Epithelial cell of proximal tubule (primary cell): ENCODE results near the gene CARD11. TPM values are rescaled to one million over a fixed set of nuclear protein-coding genes. Genes with fewer than 3 reads are reported as not detected.

Source experiments
- DNase-seq: peaks from one replicate; pipeline ENCODE4 v3.0.0-alpha.2; 2011; ENCODE audit warnings: low read depth
- H3K4me3 ChIP-seq: 2 replicates; pipeline ENCODE4 v1.5.1; 2011; ENCODE audit warnings: low read depth, mild to moderate bottlenecking, low read length
- CTCF ChIP-seq: conservative IDR thresholded peaks from 2 replicates; pipeline ENCODE4 v1.5.1; 2012; ENCODE audit warnings: low read depth, mild to moderate bottlenecking, low read length
- total RNA-seq: library from RNA; depleted of rRNA; stranded (reverse); fragments of >200 nt; gene quantifications from 2 replicates; pipeline ENCODE4 v1.2.3, GENCODE V29; 2015

The CARD11 gene
- total RNA-seq, 1 donor from 2014 or later, result 18.7 TPM

DNA sequence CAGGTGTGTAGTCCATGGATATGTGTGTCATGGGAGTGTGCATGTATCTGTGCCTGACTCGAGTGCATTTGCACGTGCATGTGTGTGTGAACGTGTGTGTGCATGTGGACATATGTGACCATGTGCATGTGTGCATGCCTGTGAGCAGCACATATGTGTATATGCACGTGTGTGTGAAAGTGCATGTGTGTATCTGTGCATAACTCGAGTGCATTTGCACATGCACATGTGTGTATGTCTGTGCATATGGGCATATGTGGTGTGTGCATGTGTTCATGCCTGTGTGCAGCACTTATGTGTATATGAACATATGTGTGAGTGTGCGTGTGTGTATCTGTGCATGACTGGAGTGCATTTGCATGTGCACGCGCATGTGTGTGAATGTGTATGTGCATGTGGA is 164.3 kb downstream of the CARD11 start:
- no peak overlapping the region for H3K4me3 ChIP-seq
- DNase-seq, result no peak
- TF ChIP-seq CTCF, result no peak

- no peak for DNase-seq
- no peak for TF ChIP-seq CTCF
These were observed 165.4 kb downstream of the CARD11 start for GRCh38 chr7:2878306-2878705.

DNA sequence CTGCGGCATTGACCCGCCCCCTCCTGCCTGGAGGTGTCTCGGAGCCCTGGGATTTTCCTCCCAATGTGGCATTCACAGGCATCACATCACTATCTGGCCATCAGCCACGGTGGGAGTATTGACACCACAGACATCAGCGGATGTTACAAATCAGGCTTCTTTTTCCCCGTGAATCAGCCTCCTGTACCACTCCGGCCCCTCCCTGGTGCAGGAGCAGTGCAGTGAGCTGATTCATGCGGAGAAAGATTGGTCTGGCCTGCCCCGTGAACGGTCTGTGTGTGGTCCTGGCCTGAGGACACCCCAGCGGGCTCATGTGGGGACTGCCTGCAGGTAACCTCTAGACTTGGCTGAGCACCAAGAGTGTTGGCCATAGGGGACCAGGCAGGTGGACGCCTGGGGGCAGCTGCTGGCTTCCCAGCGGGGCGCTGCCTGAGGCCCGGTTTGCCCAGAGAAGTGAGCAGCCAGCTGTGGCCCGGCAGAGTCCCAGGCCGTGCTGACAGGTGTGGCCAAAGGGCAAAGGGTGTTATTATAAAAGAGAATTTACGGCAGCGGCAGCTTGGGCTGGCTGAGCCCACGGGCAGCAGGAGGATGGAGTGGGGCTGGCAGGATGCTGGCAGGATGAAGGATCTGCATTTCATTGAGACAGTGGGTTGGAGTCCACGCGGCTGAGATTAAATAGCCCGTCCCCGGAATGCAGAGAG is 167.5 kb downstream of the CARD11 start:
- TF ChIP-seq CTCF, result no peak
- DNase-seq, result no peak
- H3K4me3 ChIP-seq, result no peak overlapping the region

More at GRCh38 chr7:2878306-2878705, 165.4 kb downstream of the CARD11 start:
- no peak overlapping the region for H3K4me3 ChIP-seq

DNA sequence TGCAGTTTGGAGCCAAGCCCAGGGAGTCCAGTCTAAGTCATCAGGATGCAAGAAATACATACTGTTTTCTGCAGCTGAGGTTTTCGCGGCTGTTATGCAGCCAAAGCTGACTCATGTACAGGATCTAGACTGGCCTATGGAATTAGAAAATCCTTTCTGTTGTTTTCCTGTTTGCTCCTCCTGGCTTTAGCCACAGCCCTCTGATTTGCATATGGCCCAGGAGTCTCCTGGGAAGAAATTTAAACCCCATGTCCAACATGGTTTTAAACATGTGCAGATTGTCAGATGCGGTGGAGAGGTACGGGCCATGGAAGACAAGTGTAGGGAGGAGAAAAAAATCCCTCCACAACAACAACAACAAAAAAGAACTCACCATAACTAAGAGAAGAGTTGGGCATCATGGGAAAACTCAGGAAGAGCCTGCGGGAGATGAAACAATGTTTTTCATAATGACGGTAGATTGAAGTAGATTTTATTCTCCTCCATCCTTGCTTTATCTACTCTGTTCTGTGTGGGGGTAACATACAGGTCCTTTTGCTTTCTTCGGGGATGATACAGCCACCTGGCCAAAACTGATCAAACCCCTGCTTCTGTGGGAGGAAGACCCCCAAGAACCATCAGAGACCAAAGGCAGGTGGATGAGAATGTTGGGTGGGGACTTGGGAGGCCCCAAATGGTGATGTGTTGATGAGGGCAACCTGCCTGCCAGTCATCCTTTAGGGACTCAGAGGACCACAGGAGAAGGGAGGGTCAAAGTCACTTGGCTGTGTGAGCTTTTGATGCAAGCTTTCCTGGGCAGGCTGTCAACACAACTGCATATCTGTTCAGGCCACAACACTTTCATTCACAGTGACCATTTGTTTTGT is 169.7 kb downstream of the CARD11 start:
- no peak for TF ChIP-seq CTCF
- DNase-seq, result no peak

GRCh38 chr7:2873146-2873545 is 170.5 kb downstream of the CARD11 start:
- H3K4me3 ChIP-seq, result no peak overlapping the region
- DNase-seq, result no peak

More for the DNA sequence above, 169.7 kb downstream of the CARD11 start:
- H3K4me3 ChIP-seq, result no peak overlapping the region

GRCh38 chr7:2872296-2872874 is 171.3 kb downstream of the CARD11 start:
- H3K4me3 ChIP-seq, result no peak overlapping the region
- DNase-seq, result no peak
- TF ChIP-seq CTCF, result no peak

More at GRCh38 chr7:2873146-2873545, 170.5 kb downstream of the CARD11 start:
- TF ChIP-seq CTCF, result no peak
